ENCODE data around the gene GPR161. TPM values are rescaled to one million over a fixed set of nuclear protein-coding genes. Genes with fewer than 3 reads are reported as not detected.

GPR161 gene
- total and polyA plus RNA-seq, 2 of the 13 experiments (the other 11 are each of a cell fraction or from before 2014, with no cell fraction given) = 0.13 to 0.35 TPM

- ATAC-seq = no peak
- Histone ChIP-seq H3K9me3 (ENCODE audit: low read length) (peaks cover 7% of the 10 kb centered on the region; the same call in 1 of the 2 replicates), H3K9ac (ENCODE audit: insufficient read depth, low read depth, low read length) (no peak overlapping the region), H3K4me2 (ENCODE audit: low read depth, low read length) (no peak overlapping the region), H3K27me3 (ENCODE audit: control insufficient read depth in 1 of 2, insufficient read depth in 2 of 2, low read length in 2 of 2) (no peaks in the 10 kb centered on the region), H3K79me2 (ENCODE audit: insufficient read depth, low read length) (no peaks in the 10 kb centered on the region), H2AFZ (ENCODE audit: low read length) (no peak overlapping the region), H3K4me3 (replicated peaks in 1 of 3; ENCODE audit: insufficient read depth in 1 of 3, low read depth in 2 of 3, low read length in 3 of 3) (no peak overlapping the region), H3K27ac (ENCODE audit: extremely low read length, insufficient read depth, low read length) (no peak overlapping the region), H4K20me1 (ENCODE audit: insufficient read depth, low read length) (no peaks in the 10 kb centered on the region), H3K36me3 (replicated peaks in 1 of 2; ENCODE audit: control insufficient read depth in 1 of 2, insufficient read depth in 2 of 2, low read length in 2 of 2) (no peaks in the 10 kb centered on the region), H3K4me1 (ENCODE audit: insufficient read depth, low read length) (no peaks in the 10 kb centered on the region)
- in situ Hi-C loops (cut with HindIII; ENCODE audit: extremely low pct_ligation_motif_present, low pct_unique_long_range_greater_than_20kb) (no loop called here), intact Hi-C loops (cut with micrococcal nuclease; ENCODE audit: unreplicated experiment) (no loop called here)
- WGBS (ENCODE audit: low lambda C conversion rate) = 29% methylated on average over 3 of the region's 3 CpGs
- FAIRE-seq = no peak
- ChIA-PET POLR2A (interaction anchor here (0.7 kb wide), 1 partner anchor 17 kb away, joined by 3 read pairs; no protein-coding TSS in a partner anchor), CTCF (ENCODE audit: low intra/inter-chr PET ratio, low total read pairs) (no interaction called here)
- no TSS peak for BruUV-seq (replicated peaks)
- DNase-seq (ENCODE audit: low spot score) = no peak
- no peak for TF ChIP-seq ZMYM2 (CRISPR knock-in tag; IDR thresholded peaks at IDR 0.05)
- no peak for TF ChIP-seq POLR2G (IDR thresholded peaks at IDR 0.05; ENCODE audit: low read depth, low read length)
- TF ChIP-seq ZHX2 (IDR thresholded peaks at IDR 0.05; ENCODE audit: low read depth) = no peak
- TF ChIP-seq ZHX2 (CRISPR knock-in tag; IDR thresholded peaks at IDR 0.05; ENCODE audit: borderline replicate concordance) = no peak
- no peak for TF ChIP-seq HNRNPUL1 (IDR thresholded peaks at IDR 0.05; ENCODE audit: low read depth, low read length)
- no peak for TF ChIP-seq ZNF607 (CRISPR knock-in tag; IDR thresholded peaks at IDR 0.05; ENCODE audit: borderline replicate concordance)
- no peak for TF ChIP-seq ZFYVE20 (CRISPR knock-in tag; IDR thresholded peaks at IDR 0.05; ENCODE audit: borderline replicate concordance, low read depth)
- TF ChIP-seq ZBTB40 (IDR thresholded peaks at IDR 0.05) = no peak
- no peak for TF ChIP-seq ZBTB40 (CRISPR knock-in tag; IDR thresholded peaks at IDR 0.05)
These were observed 26.9 kb upstream of the GPR161 start for GRCh38 chr1:168163670-168164069.
